Cardiac septum (tissue), 1 donor: ENCODE measurements around the gene DCLRE1A. TPM values are rescaled to one million over a fixed set of nuclear protein-coding genes. Genes with fewer than 3 reads are reported as not detected.
"Not testable (repeated sequence)": the region's sequence is repeated elsewhere in the genome, so short reads cannot be mapped to it uniquely, and the experiment has no call there.

Experiments
- DNase-seq: peaks from one replicate; pipeline ENCODE4 v3.0.0-alpha.2; 2020; ENCODE audit warnings: low spot score
- intact Hi-C: fragments of 100-400 bp; cut with DNase I; formaldehyde crosslinking; loops from one replicate; pipeline ENCODE4 v1.14.0; 2022
- total RNA-seq: library from RNA; stranded (reverse); fragmentation: NEBNext Ultra II Directional; extraction: Animal tissue kit (Norgen Biotek cat#: 25700); gene quantifications from one replicate; pipeline ENCODE4 v1.2.1, GENCODE V29; 2021
- donor health status: DM: no; HTN: no; CAD: no.

Gene DCLRE1A
- total RNA-seq, 1 donor from 2014 or later = 5.4 TPM

DNA sequence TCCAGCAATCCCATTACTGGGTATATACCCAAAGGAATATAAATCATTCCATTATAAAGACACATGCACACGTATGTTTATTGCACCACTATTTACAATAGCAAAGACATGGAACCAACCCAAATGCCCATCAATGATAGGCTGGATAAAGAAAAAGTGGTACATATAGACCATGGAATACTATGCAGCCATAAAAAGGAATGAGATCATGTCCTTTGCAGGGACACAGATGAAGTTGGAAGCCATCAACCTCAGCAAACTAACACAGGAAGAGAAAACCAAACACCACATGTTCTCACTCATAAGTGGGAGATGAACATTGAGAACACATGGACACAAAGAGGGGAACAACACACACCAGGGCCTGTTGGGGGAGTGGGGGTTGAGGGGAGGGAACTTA, 39.2 kb downstream of the DCLRE1A start:
- DNase-seq, intact Hi-C loops: not testable (repeated sequence)

- no peak for DNase-seq
- intact Hi-C loops = loop anchor here (5.0 kb wide), 1 partner anchor 279 kb away; no protein-coding TSS in a partner anchor
These were observed 45.7 kb downstream of the DCLRE1A start for GRCh38 chr10:113808168-113808567.

- no peak for DNase-seq
- intact Hi-C loops = loop anchor here (5.0 kb wide), 1 partner anchor 281 kb away; no protein-coding TSS in a partner anchor
These were observed 47.4 kb downstream of the DCLRE1A start for GRCh38 chr10:113806503-113806902.

DNA sequence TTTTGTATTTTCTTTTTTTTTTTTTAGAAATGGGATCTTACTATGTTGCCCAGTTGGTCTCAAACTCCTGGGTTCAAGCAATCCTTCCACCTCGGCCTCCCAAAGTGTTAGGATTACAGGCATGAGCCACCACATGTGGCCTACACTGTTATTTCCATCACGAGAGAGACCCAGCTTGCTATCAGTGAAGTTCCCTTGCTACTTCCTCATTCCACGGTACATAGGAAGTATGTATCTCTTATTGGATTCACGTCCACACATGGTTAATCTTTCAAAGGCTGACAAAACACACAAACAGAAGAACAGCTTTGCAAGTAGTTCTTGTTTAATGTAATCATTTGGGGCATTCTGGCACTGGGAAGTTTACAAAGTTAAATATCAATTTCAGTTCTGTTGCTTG, 50.9 kb downstream of the DCLRE1A start:
- no peak for DNase-seq
- intact Hi-C loops = no loop called here

DNA sequence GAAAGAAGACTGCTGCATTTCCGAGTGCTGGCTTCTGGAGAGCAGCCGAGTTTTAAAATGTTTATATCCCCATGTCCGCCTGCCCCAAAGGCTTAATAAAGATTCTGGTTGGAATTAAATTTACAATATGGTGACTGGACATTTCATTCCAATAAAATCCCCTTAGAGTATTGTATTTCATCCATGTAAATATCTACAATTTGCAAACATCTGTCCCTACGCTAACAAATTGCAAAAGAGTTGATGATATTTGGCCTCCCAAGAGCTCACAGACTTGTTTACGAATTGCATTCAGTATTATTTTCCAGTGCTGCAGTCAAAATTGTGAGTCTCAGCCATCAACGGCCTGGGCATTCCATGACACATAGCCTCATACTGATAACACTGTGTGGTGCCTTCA, 52.3 kb downstream of the DCLRE1A start:
- no peak for DNase-seq
- intact Hi-C loops = no loop called here

- DNase-seq = no peak
- intact Hi-C loops = no loop called here
These were observed 62.2 kb downstream of the DCLRE1A start for GRCh38 chr10:113791691-113792090.

DNA sequence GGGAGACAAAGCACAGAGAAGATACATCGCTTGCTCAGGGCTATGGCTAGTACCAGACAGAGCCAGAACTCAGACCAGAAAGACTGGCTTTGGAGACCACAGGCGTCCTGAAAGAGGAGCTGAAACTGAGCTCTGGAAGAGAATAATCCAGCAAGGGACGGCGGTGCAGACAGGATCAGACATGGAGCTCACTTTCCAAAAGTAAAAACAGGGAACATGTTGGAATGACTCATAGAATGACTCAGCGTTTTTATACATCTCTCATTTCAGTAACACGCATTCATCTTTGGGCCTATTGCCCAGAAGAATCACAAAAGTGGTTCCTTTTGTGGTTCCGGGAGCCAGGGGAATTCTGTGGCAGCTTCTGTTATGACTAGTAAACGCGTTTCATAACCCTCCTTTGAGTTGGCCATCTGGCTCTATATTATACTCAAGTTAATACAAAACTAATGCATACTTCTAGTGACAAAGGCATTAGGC, 65.2 kb downstream of the DCLRE1A start:
- DNase-seq = no peak
- intact Hi-C loops = no loop called here

Other genes starting within 250 kb of the DCLRE1A start
- gene NRAP, start 190.0 kb downstream of the DCLRE1A start, total RNA-seq = 1,029 TPM
- gene CASP7, start 174.2 kb downstream of the DCLRE1A start, total RNA-seq = 5.9 TPM
- gene PLEKHS1, start 102.4 kb downstream of the DCLRE1A start, total RNA-seq = not detected
- 58.4 TPM for gene NHLRC2, start 579 bp upstream of the DCLRE1A start, total RNA-seq
- gene ADRB1, start 189.8 kb upstream of the DCLRE1A start, total RNA-seq = 26.4 TPM